ENCODE data around the gene SSBP3. TPM values are rescaled to one million over a fixed set of nuclear protein-coding genes. Genes with fewer than 3 reads are reported as not detected.
A peak's percentile ranks its signal among the peaks of the same experiment; 100 is the strongest.

Gene SSBP3
- total and polyA plus RNA-seq, 2 of the 13 experiments (the other 11 are each of a cell fraction or from before 2014, with no cell fraction given), result 8.5 to 17.6 TPM

- peaks cover 2 to 17% of the 10 kb centered on the region in 2 experiments; a peak in 2 of 5 replicates for H3K36me3 ChIP-seq (replicated peaks in 1 of 2; ENCODE audit: control insufficient read depth in 1 of 2, insufficient read depth in 2 of 2, low read length in 2 of 2)
- WGBS (ENCODE audit: low lambda C conversion rate), result 95% methylated on average over 6 of the region's 6 CpGs
- no peak for FAIRE-seq
- H3K4me2 ChIP-seq (ENCODE audit: low read depth, low read length), result no peak overlapping the region
- no peak overlapping the region for H3K4me3 ChIP-seq (replicated peaks in 1 of 3; ENCODE audit: insufficient read depth in 1 of 3, low read depth in 2 of 3, low read length in 3 of 3)
- H3K9me3 ChIP-seq (ENCODE audit: low read length), result no peaks in the 10 kb centered on the region
- DNase-seq (ENCODE audit: low spot score), result no peak
- no peaks in the 10 kb centered on the region for H3K79me2 ChIP-seq (ENCODE audit: insufficient read depth, low read length)
- intact Hi-C loops (cut with micrococcal nuclease; ENCODE audit: unreplicated experiment) (no loop called here), in situ Hi-C loops (cut with HindIII; ENCODE audit: extremely low pct_ligation_motif_present, low pct_unique_long_range_greater_than_20kb) (no loop called here)
- ATAC-seq, result no peak
- BruUV-seq (replicated peaks), result no TSS peak
- H3K27ac ChIP-seq (ENCODE audit: extremely low read length, insufficient read depth, low read length), result no peak overlapping the region
- H2AFZ ChIP-seq (ENCODE audit: low read length), result no peak overlapping the region
- no peaks in the 10 kb centered on the region for H3K27me3 ChIP-seq (ENCODE audit: control insufficient read depth in 1 of 2, insufficient read depth in 2 of 2, low read length in 2 of 2)
- ChIA-PET POLR2A (no interaction called here), CTCF (ENCODE audit: low intra/inter-chr PET ratio, low total read pairs) (no interaction called here)
- H3K4me1 ChIP-seq (ENCODE audit: insufficient read depth, low read length), result peaks cover 11% of the 10 kb centered on the region
- TF ChIP-seq ZNF12 (CRISPR knock-in tag; IDR thresholded peaks at IDR 0.05), result no peak
- no peaks in the 10 kb centered on the region for H4K20me1 ChIP-seq (ENCODE audit: insufficient read depth, low read length)
- no peak overlapping the region for H3K9ac ChIP-seq (ENCODE audit: insufficient read depth, low read depth, low read length)
Measured at GRCh38 chr1:54225378-54225777, 180.8 kb downstream of the SSBP3 start.

DNA sequence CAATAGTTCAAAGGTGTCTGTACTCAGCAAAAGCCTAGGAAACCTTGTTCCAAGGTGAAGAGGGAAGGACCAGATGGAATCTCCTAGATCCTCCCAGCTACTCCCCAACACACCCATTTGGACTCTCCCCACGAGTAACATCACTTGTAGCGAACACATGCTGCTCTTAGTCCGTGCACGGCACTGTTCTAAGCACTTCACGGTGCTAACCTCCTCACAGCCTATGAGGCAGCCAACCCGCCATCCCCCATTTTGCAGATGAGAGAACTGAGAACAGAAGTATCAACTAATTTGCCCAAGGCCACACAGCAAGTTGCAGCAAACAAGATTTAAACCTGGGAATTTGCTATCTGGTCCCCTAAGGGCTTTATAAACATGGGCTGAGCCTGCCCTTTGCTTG, 182.0 kb downstream of the SSBP3 start:
- FAIRE-seq, result no peak
- CTCF ChIA-PET (ENCODE audit: low intra/inter-chr PET ratio, low total read pairs), result no interaction called here
- intact Hi-C loops (cut with micrococcal nuclease; ENCODE audit: unreplicated experiment), result no loop called here

More for the DNA sequence above, 182.0 kb downstream of the SSBP3 start:
- H3K27ac ChIP-seq (ENCODE audit: extremely low read length, insufficient read depth, low read length), result no peak overlapping the region
- no peaks in the 10 kb centered on the region for H4K20me1 ChIP-seq (ENCODE audit: insufficient read depth, low read length)
- POLR2A ChIA-PET, result no interaction called here
- H3K9me3 ChIP-seq (ENCODE audit: low read length), result no peaks in the 10 kb centered on the region
- no peak overlapping the region for H3K4me2 ChIP-seq (ENCODE audit: low read depth, low read length)
- H3K36me3 ChIP-seq (replicated peaks in 1 of 2; ENCODE audit: control insufficient read depth in 1 of 2, insufficient read depth in 2 of 2, low read length in 2 of 2), result peaks cover 5 to 22% of the 10 kb centered on the region in 2 experiments; a peak in 3 of 5 replicates
- no peak overlapping the region for H3K4me3 ChIP-seq (replicated peaks in 1 of 3; ENCODE audit: insufficient read depth in 1 of 3, low read depth in 2 of 3, low read length in 3 of 3)
- TF ChIP-seq, protein P1, sequence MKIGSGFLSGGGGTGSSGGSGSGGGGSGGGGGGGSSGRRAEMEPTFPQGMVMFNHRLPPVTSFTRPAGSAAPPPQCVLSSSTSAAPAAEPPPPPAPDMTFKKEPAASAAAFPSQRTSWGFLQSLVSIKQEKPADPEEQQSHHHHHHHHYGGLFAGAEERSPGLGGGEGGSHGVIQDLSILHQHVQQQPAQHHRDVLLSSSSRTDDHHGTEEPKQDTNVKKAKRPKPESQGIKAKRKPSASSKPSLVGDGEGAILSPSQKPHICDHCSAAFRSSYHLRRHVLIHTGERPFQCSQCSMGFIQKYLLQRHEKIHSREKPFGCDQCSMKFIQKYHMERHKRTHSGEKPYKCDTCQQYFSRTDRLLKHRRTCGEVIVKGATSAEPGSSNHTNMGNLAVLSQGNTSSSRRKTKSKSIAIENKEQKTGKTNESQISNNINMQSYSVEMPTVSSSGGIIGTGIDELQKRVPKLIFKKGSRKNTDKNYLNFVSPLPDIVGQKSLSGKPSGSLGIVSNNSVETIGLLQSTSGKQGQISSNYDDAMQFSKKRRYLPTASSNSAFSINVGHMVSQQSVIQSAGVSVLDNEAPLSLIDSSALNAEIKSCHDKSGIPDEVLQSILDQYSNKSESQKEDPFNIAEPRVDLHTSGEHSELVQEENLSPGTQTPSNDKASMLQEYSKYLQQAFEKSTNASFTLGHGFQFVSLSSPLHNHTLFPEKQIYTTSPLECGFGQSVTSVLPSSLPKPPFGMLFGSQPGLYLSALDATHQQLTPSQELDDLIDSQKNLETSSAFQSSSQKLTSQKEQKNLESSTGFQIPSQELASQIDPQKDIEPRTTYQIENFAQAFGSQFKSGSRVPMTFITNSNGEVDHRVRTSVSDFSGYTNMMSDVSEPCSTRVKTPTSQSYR (CRISPR knock-in tag; IDR thresholded peaks at IDR 0.05; ENCODE audit: borderline replicate concordance), result no peak
- TF ChIP-seq POLR2G (IDR thresholded peaks at IDR 0.05; ENCODE audit: low read depth, low read length), result 0 out of 2 replicates have a peak, but pooled peaks have one; percentile 23
- 84% methylated on average over 6 of the region's 6 CpGs for WGBS (ENCODE audit: low lambda C conversion rate)
- no peak for DNase-seq (ENCODE audit: low spot score)
- peaks cover 22% of the 10 kb centered on the region for H3K4me1 ChIP-seq (ENCODE audit: insufficient read depth, low read length)
- H3K79me2 ChIP-seq (ENCODE audit: insufficient read depth, low read length), result no peaks in the 10 kb centered on the region
- H3K27me3 ChIP-seq (ENCODE audit: control insufficient read depth in 1 of 2, insufficient read depth in 2 of 2, low read length in 2 of 2), result no peaks in the 10 kb centered on the region
- in situ Hi-C loops (cut with HindIII; ENCODE audit: extremely low pct_ligation_motif_present, low pct_unique_long_range_greater_than_20kb), result no loop called here
- no peak overlapping the region for H2AFZ ChIP-seq (ENCODE audit: low read length)
- H3K9ac ChIP-seq (ENCODE audit: insufficient read depth, low read depth, low read length), result no peak overlapping the region
- no TSS peak for BruUV-seq (replicated peaks)
- ATAC-seq, result no peak
